Measurements from ENCODE around the gene PMPCB.
A peak's percentile ranks its signal among the peaks of the same experiment; 100 is the strongest.
"Not testable (repeated sequence)": the region's sequence is repeated elsewhere in the genome, so short reads cannot be mapped to it uniquely, and the experiment has no call there.

Gene PMPCB, protein sequence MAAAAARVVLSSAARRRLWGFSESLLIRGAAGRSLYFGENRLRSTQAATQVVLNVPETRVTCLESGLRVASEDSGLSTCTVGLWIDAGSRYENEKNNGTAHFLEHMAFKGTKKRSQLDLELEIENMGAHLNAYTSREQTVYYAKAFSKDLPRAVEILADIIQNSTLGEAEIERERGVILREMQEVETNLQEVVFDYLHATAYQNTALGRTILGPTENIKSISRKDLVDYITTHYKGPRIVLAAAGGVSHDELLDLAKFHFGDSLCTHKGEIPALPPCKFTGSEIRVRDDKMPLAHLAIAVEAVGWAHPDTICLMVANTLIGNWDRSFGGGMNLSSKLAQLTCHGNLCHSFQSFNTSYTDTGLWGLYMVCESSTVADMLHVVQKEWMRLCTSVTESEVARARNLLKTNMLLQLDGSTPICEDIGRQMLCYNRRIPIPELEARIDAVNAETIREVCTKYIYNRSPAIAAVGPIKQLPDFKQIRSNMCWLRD

GRCh38 chr7:103296901-103297836 is at the start of gene PMPCB:
Gene PMPCB, plus strand, starts transcription at chr7:103297435. Its CDS starts 25 bp downstream, at chr7:103297460.
- peak; percentile 93 for DNase-seq (ENCODE audit: low read depth)

- DNase-seq (ENCODE audit: low read depth): not testable (repeated sequence)
These were observed 43.3 kb upstream of the PMPCB start for GRCh38 chr7:103253699-103254506.

- DNase-seq (ENCODE audit: low read depth): not testable (repeated sequence)
These were observed 33.2 kb upstream of the PMPCB start for GRCh38 chr7:103264054-103264453.

DNA sequence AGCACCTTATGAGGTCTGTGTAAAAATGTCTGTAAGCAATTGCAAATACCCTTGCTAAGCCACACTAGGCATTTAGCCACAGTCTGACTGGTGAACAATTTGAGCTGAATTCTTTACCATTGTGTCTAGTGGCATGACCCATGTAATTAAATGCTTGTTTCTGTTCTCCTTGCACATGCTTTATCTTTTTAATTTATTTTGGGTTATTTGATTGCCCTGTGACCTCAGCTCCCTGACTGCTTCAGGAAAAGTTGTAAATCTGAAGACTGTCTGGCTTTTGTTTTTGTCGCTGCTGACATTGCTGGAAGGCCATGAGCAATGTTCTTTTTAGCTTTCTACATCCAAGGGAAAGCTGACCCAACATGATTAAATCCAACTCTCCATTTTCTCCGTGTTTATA is 31.0 kb upstream of the PMPCB start:
- not testable (repeated sequence) for DNase-seq (ENCODE audit: low read depth)

- DNase-seq (ENCODE audit: low read depth): not testable (repeated sequence)
These were observed 23.9 kb upstream of the PMPCB start for GRCh38 chr7:103273374-103273773.

DNA sequence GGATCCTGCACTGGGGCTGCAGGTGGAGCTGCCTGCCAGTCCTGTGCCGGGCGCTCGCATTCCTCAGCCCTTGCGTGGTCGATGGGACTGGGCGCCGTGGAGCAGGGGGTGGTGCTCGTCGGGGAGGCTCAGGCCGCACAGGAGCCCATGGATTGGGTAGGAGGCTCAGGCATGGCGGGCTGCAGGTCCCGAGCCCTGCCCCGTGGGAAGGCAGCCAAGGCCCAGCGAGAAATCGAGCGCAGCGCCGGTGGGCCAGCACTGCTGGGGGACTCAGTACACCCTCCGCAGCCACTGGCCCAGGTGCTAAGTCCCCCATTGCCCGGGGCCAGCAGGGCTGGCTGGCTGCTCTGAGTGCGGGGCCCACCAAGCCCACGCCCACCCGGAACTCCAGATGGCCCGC is 22.4 kb upstream of the PMPCB start:
- not testable (repeated sequence) for DNase-seq (ENCODE audit: low read depth)

DNA sequence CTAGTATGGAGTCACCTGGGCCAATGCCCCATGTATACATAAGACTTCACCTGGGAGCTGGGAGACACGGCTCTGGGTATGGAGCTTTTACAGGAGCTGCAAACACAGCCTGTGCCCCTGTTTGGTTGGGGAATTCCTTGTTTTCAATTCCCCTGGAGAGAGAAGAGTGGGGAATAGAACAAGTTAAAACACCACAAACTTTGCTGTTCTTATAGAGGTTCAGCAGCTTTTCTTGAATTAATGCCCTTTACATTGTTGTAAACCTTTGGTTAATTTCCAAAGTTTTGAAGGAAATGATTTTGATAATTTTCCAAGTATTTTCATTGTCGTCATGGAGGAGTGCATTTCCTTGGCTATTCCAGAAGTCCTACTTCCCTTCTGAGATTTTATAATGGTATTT is 19.0 kb upstream of the PMPCB start:
- DNase-seq (ENCODE audit: low read depth): not testable (repeated sequence)

- DNase-seq (ENCODE audit: low read depth): not testable (repeated sequence)
These were observed 17.6 kb upstream of the PMPCB start for GRCh38 chr7:103279636-103279962.

GRCh38 chr7:103279963-103280802 is 17.1 kb upstream of the PMPCB start:
- peak; percentile 87 for DNase-seq (ENCODE audit: low read depth)

GRCh38 chr7:103280803-103281155 is 16.5 kb upstream of the PMPCB start:
- not testable (repeated sequence) for DNase-seq (ENCODE audit: low read depth)

DNA sequence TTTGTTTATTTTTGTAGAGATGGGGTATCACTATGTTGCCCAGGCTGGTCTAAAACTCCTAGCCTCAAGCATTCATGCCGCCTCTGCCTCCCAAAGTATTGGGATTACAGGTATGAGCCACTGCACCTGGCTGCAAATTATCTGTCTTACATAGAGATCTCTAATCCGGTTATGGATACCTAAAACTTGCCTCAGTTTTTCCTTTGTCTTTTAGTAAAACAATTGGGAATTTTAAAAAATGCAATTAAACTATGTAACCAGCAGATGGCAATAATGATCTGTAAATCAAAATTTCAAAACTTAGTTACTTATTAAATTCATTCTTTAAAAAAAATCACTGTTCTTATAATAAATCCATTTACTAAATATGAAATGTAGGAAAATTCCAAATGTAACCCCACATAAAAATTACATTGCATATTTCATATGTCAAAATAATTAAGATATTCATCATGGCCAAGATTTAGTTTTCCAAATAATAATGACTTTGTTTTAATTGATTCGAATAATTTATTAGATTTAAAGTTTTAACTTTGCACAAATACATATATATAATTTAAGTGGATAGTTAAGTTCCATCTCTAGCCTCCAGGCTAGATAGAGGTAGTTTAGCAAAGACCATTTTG is 14.3 kb upstream of the PMPCB start:
- not testable (repeated sequence) for DNase-seq (ENCODE audit: low read depth)

- no peak for DNase-seq (ENCODE audit: low read depth)
These were observed 5.1 kb upstream of the PMPCB start for GRCh38 chr7:103292122-103292521.

GRCh38 chr7:103293526-103293925 is 3.7 kb upstream of the PMPCB start:
- DNase-seq (ENCODE audit: low read depth): no peak

DNA sequence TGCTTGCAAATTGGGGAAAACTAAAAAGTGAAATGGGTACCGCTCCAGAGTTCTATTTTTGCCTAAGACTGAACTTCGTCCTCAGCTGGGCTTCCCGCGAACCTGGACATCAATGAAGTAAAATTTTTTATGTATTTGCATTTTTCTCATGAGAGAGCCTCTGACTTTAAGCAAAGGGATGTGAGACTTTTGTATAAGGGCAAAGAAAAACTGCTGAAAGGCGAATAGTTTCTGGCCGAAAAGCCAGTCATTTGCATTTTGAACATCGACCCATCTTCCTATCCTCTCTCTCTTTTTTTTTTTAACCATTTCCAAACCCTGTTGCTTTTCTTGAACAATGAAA is 573 bp downstream of the PMPCB start:
- DNase-seq (ENCODE audit: low read depth): no peak

GRCh38 chr7:103299660-103300059 is 2.4 kb downstream of the PMPCB start:
- no peak for DNase-seq (ENCODE audit: low read depth)

DNA sequence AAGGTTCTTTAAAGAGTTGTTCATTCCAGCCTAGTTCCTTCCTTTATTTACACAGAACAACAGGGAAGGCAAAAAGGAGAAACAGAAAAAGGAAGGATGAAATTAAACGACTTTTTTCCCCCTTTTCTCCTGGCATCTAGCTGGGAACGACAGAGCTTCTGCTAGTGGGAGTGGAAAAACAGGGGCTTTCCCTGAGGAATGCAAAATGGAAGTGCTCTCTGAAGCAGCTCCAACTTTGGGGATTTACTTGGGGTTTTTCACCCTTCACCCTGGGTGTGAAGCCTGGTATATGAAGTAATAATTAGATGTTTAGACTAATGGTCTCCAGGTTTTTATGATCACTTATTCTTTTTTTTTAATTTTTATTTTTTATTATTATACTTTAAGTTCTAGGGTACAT is 4.2 kb downstream of the PMPCB start:
- no peak for DNase-seq (ENCODE audit: low read depth)

DNA sequence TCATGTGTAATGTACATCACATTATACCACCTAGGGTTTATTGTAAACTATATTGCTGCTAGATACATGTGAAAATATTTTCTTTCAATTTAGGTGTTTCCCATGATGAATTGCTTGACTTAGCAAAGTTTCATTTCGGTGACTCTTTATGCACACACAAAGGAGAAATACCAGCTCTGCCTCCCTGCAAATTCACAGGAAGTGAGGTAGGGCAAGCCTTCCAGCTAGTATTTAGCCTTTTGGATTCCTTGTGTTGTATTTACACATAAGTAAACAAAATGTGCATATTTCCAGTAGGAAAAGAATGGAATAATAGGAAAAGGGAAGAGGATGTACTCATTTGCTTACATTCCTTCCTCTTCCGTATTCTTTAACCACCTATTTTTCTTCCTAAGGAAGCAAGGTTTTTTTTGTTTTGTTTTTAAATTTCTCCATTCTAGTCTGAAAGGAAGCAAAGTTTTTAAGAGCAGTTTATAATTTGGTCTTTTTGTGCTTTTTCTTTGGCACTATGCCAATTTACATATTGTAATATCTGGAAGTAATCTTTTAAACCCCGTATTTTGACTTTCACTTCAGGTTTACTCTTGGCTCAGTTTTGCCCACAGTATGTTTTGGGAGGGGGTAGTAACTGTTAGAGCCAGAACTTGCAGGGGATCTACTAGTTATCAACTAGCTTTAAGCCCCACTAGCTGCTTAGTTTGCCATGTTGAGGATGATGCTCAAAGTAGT is 10.4 kb downstream of the PMPCB start:
- no peak for DNase-seq (ENCODE audit: low read depth)

DNA sequence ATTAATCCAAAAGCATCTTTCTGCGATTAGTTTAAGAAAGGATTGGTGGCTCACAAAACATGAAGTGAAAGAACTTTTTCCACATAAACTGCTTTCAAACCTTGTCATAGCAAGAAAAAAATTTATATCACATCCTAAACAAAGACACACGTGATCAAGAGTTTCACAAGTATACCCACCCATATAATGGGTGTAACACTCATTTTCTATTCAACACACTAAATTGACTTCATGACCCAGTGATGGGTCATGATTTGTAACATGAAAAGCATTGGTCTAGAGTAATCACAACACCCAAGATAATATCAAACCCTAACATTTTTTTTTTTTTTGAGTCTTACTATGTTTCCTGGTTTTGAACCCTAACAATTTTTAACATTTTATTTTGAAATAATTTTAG is 17.6 kb downstream of the PMPCB start:
- DNase-seq (ENCODE audit: low read depth): no peak

GRCh38 chr7:103316380-103316941 is 19.2 kb downstream of the PMPCB start:
- no peak for DNase-seq (ENCODE audit: low read depth)

GRCh38 chr7:103317009-103317408 is 19.8 kb downstream of the PMPCB start:
- no peak for DNase-seq (ENCODE audit: low read depth)

Data from activated T-helper 9 cell treated with anti-CD3 and anti-CD28 coated beads, Interleukin-2, amount 50 U/mL, for 16 hours (primary cell).